ENCODE data around the gene PUS3.

PUS3 gene

GRCh38 chr11:125945011-125945796 lies 42.2 kb upstream of the PUS3 start:
- no peak overlapping the region for H3K4me2 ChIP-seq
- no peaks in the 10 kb centered on the region for H3K36me3 ChIP-seq (ENCODE audit: insufficient read depth)
- H3K27ac ChIP-seq, result no peak overlapping the region
- TF ChIP-seq CTCF (conservative IDR thresholded peaks at IDR 0.05; ENCODE audit: low read depth, low read length), result no peak
- no peak overlapping the region for H2AFZ ChIP-seq (ENCODE audit: low read depth)
- no peaks in the 10 kb centered on the region for H3K79me2 ChIP-seq (ENCODE audit: insufficient read depth, low read depth)
- peaks cover 5% of the 10 kb centered on the region for H3K4me1 ChIP-seq (ENCODE audit: low read depth, poor library complexity, severe bottlenecking)
- H3K9ac ChIP-seq, result no peak overlapping the region
- H3K27me3 ChIP-seq (ENCODE audit: insufficient read depth, low read depth), result no peaks in the 10 kb centered on the region
- H3K4me3 ChIP-seq (IDR thresholded peaks at IDR 0.05; ENCODE audit: insufficient read depth, low read depth, low read length), result no peak overlapping the region
- no peaks in the 10 kb centered on the region for H4K20me1 ChIP-seq (ENCODE audit: insufficient read depth)

- Histone ChIP-seq H3K9ac (no peak overlapping the region), H3K4me3 (IDR thresholded peaks at IDR 0.05; ENCODE audit: insufficient read depth, low read depth, low read length) (no peak overlapping the region), H3K27ac (no peak overlapping the region), H3K79me2 (ENCODE audit: insufficient read depth, low read depth) (no peaks in the 10 kb centered on the region), H2AFZ (ENCODE audit: low read depth) (no peak overlapping the region), H4K20me1 (ENCODE audit: insufficient read depth) (no peaks in the 10 kb centered on the region), H3K27me3 (ENCODE audit: insufficient read depth, low read depth) (no peaks in the 10 kb centered on the region), H3K4me2 (no peak overlapping the region), H3K36me3 (ENCODE audit: insufficient read depth) (no peaks in the 10 kb centered on the region), H3K4me1 (ENCODE audit: low read depth, poor library complexity, severe bottlenecking) (peaks cover 5% of the 10 kb centered on the region)
- no peak for TF ChIP-seq CTCF (conservative IDR thresholded peaks at IDR 0.05; ENCODE audit: low read depth, low read length)
These were observed 41.5 kb upstream of the PUS3 start for GRCh38 chr11:125944350-125945010.

- H3K27ac ChIP-seq, result no peak overlapping the region
These were observed 40.8 kb upstream of the PUS3 start for GRCh38 chr11:125943661-125944349.

More at GRCh38 chr11:125943661-125944349, 40.8 kb upstream of the PUS3 start:
- Histone ChIP-seq H3K9ac (no peak overlapping the region), H3K4me1 (ENCODE audit: low read depth, poor library complexity, severe bottlenecking) (peaks cover 5% of the 10 kb centered on the region), H3K27me3 (ENCODE audit: insufficient read depth, low read depth) (no peaks in the 10 kb centered on the region), H3K79me2 (ENCODE audit: insufficient read depth, low read depth) (no peaks in the 10 kb centered on the region), H4K20me1 (ENCODE audit: insufficient read depth) (no peaks in the 10 kb centered on the region), H2AFZ (ENCODE audit: low read depth) (no peak overlapping the region), H3K4me2 (no peak overlapping the region), H3K36me3 (ENCODE audit: insufficient read depth) (no peaks in the 10 kb centered on the region), H3K4me3 (IDR thresholded peaks at IDR 0.05; ENCODE audit: insufficient read depth, low read depth, low read length) (no peak overlapping the region)
- TF ChIP-seq CTCF (conservative IDR thresholded peaks at IDR 0.05; ENCODE audit: low read depth, low read length), result no peak
